ENCODE data around the gene KCNH1.
A peak's percentile ranks its signal among the peaks of the same experiment; 100 is the strongest.

Gene KCNH1

DNA sequence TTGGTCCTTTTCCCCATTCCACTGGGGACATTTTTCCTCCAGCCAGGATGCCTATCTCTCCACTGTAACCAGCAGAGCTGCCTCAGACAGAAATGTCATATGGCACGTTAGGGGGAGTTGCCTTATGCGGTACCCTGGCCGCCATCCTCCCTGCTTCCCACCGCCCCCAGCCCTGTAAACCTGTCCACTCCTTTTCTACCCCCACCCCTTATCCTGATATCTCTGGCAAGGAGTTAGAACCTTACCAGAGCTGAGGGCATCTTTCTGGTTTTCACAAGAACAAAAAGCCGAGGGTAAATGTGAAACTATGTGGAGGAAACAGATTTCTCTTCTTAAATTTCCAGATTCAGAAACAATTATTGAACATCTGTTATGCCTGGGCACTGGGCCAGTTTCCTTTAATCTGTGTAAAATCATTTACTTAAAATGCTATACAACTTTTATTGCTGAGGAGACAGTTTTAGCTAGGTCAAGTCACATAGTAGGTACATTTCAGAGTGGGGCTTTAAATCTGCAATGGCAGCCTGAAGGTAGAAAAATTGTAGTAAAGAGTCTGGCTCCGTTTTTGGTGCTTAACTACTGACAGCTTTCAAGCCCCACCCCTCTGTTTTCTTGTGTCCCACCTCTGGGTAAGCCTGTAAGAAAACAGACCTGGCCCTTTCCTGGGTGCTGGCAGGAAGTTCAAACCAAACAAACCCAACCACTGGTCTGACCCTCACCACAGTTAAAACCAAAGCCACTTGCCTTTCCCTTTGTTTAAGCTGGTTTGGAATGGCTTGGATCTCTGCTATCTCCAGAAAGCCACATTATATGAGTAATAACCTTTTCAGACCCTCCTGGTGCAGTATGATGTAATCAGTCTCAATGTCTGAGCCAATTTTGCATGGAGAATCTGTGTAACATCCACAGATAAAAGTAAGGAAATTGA is 486.3 kb downstream of the KCNH1 start:
- DNase-seq (ENCODE audit: low spot score), result no peak

GRCh38 chr1:210646258-210646616 is 487.7 kb downstream of the KCNH1 start:
- Histone ChIP-seq H3K9me3 (replicated peaks in 1 of 2; ENCODE audit: control insufficient read depth in 2 of 2, insufficient read depth in 1 of 2, low read depth in 1 of 2, low read length in 2 of 2) (no peaks in the 10 kb centered on the region), H3K18ac (ENCODE audit: low read length) (no peak overlapping the region), H3K27ac (replicated peaks; ENCODE audit: low read length) (no peak overlapping the region), H3K14ac (ENCODE audit: low read length) (no peak overlapping the region), H3K9ac (ENCODE audit: low read depth, low read length, poor library complexity) (no peak overlapping the region), H2AFZ (ENCODE audit: low read length) (peak overlapping the region; percentile 56), H3K27me3 (ENCODE audit: control insufficient read depth in 3 of 3, insufficient read depth in 3 of 3, low read depth in 1 of 3, low read length in 3 of 3) (no peaks in the 10 kb centered on the region), H3K79me1 (ENCODE audit: low read depth, low read length) (no peaks in the 10 kb centered on the region), H3K4me3 (ENCODE audit: low read length in 2 of 2) (no peak overlapping the region), H2BK12ac (ENCODE audit: low read length) (no peak overlapping the region), H4K8ac (ENCODE audit: low read depth, low read length) (no peak overlapping the region), H3K36me3 (replicated peaks in 1 of 2; ENCODE audit: control insufficient read depth in 2 of 2, insufficient read depth in 2 of 2, low read length in 2 of 2) (no peaks in the 10 kb centered on the region), H3K4me1 (ENCODE audit: control insufficient read depth in 2 of 2, insufficient read depth in 1 of 2, low read depth in 1 of 2, low read length in 2 of 2) (peaks cover 7 to 10% of the 10 kb centered on the region in 2 donors), H3K4me2 (ENCODE audit: insufficient read depth, low read length, poor library complexity, severe bottlenecking) (no peak overlapping the region), H3K23ac (ENCODE audit: low read depth, low read length, poor library complexity) (no peak overlapping the region), H2BK15ac (ENCODE audit: low read length) (no peak overlapping the region), H4K91ac (ENCODE audit: low read depth, low read length, poor library complexity) (no peak overlapping the region), H2AK5ac (ENCODE audit: low read depth, low read length) (no peak overlapping the region), H2BK120ac (ENCODE audit: low read depth, low read length) (no peak overlapping the region), H3K4ac (ENCODE audit: low read length) (no peak overlapping the region), H2BK5ac (ENCODE audit: low read length) (no peak overlapping the region)
- no CpG with 5 or more reads among the region's 2 CpGs for WGBS, 2 donors (ENCODE audit: extremely low coverage in 2 of 2, insufficient read length in 2 of 2, insufficient replicate concordance in 1 of 2)
- DNase-seq (ENCODE audit: low spot score), result peak; percentile 14

More for the DNA sequence above, 486.3 kb downstream of the KCNH1 start:
- H3K4me3 ChIP-seq (ENCODE audit: low read length in 2 of 2), result no peak overlapping the region
- no peak overlapping the region for H3K18ac ChIP-seq (ENCODE audit: low read length)
- H3K23ac ChIP-seq (ENCODE audit: low read depth, low read length, poor library complexity), result no peak overlapping the region
- H4K91ac ChIP-seq (ENCODE audit: low read depth, low read length, poor library complexity), result no peak overlapping the region
- no peak overlapping the region for H2AFZ ChIP-seq (ENCODE audit: low read length)
- H3K9me3 ChIP-seq (replicated peaks in 1 of 2; ENCODE audit: control insufficient read depth in 2 of 2, insufficient read depth in 1 of 2, low read depth in 1 of 2, low read length in 2 of 2), result no peaks in the 10 kb centered on the region
- WGBS, 2 donors (ENCODE audit: extremely low coverage in 2 of 2, insufficient read length in 2 of 2, insufficient replicate concordance in 1 of 2), result no CpG with 5 or more reads among the region's 6 CpGs
- H3K9ac ChIP-seq (ENCODE audit: low read depth, low read length, poor library complexity), result no peak overlapping the region
- H3K27ac ChIP-seq (replicated peaks; ENCODE audit: low read length), result no peak overlapping the region
- H3K36me3 ChIP-seq (replicated peaks in 1 of 2; ENCODE audit: control insufficient read depth in 2 of 2, insufficient read depth in 2 of 2, low read length in 2 of 2), result no peaks in the 10 kb centered on the region
- H3K79me1 ChIP-seq (ENCODE audit: low read depth, low read length), result no peaks in the 10 kb centered on the region
- peaks cover 7 to 8% of the 10 kb centered on the region in 2 donors for H3K4me1 ChIP-seq (ENCODE audit: control insufficient read depth in 2 of 2, insufficient read depth in 1 of 2, low read depth in 1 of 2, low read length in 2 of 2)
- no peak overlapping the region for H3K14ac ChIP-seq (ENCODE audit: low read length)
- H2BK120ac ChIP-seq (ENCODE audit: low read depth, low read length), result no peak overlapping the region
- no peak overlapping the region for H3K4ac ChIP-seq (ENCODE audit: low read length)
- H2BK5ac ChIP-seq (ENCODE audit: low read length), result no peak overlapping the region
- H3K27me3 ChIP-seq (ENCODE audit: control insufficient read depth in 3 of 3, insufficient read depth in 3 of 3, low read depth in 1 of 3, low read length in 3 of 3), result no peaks in the 10 kb centered on the region
- H2BK15ac ChIP-seq (ENCODE audit: low read length), result no peak overlapping the region
- H2AK5ac ChIP-seq (ENCODE audit: low read depth, low read length), result no peak overlapping the region
- H4K8ac ChIP-seq (ENCODE audit: low read depth, low read length), result no peak overlapping the region
- H3K4me2 ChIP-seq (ENCODE audit: insufficient read depth, low read length, poor library complexity, severe bottlenecking), result no peak overlapping the region
- H2BK12ac ChIP-seq (ENCODE audit: low read length), result no peak overlapping the region

DNA sequence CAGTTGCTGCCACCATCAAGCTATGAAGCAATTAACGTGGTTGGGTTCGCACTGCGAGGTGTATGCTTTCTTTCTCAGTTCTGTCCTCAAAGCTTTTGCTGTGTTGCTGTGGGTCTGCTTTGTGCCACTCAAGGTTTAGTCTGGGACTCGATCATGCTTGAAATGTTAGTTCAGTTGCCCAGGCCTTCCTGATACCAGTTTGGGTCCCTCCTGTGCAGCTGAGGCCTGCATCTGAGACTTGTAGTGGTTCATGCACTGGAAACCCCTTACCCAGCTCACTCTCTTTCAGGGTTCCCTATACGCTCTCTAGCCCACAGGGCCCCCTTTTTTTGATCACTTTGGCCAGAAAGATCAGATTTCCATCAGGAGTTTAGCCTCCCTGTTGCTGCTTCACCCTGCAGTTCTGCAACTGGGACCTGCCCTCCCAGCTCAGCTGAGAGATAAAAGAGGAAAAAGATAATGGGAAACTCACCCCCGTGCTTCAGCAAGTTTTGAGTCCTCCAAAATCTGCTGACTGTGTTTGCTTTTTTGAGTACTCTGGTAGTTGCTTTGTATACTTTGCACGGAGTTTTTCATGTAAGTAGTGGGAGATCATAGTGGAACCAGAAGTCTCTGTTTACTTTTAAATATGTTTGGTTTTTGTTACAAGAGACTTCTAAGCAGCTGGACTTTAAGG is 488.2 kb downstream of the KCNH1 start:
- Histone ChIP-seq H3K36me3 (replicated peaks in 1 of 2; ENCODE audit: control insufficient read depth in 2 of 2, insufficient read depth in 2 of 2, low read length in 2 of 2) (no peaks in the 10 kb centered on the region), H3K4me1 (ENCODE audit: control insufficient read depth in 2 of 2, insufficient read depth in 1 of 2, low read depth in 1 of 2, low read length in 2 of 2) (peaks cover 7 to 10% of the 10 kb centered on the region in 2 donors), H3K9ac (ENCODE audit: low read depth, low read length, poor library complexity) (no peak overlapping the region), H3K4ac (ENCODE audit: low read length) (no peak overlapping the region), H3K14ac (ENCODE audit: low read length) (peak overlapping the region; percentile 56), H3K4me3 (ENCODE audit: low read length in 2 of 2) (no peak overlapping the region), H3K79me1 (ENCODE audit: low read depth, low read length) (no peaks in the 10 kb centered on the region), H2BK5ac (ENCODE audit: low read length) (peak overlapping the region; percentile 26), H3K4me2 (ENCODE audit: insufficient read depth, low read length, poor library complexity, severe bottlenecking) (no peak overlapping the region), H4K91ac (ENCODE audit: low read depth, low read length, poor library complexity) (no peak overlapping the region), H2AK5ac (ENCODE audit: low read depth, low read length) (no peak overlapping the region), H2BK12ac (ENCODE audit: low read length) (no peak overlapping the region), H3K18ac (ENCODE audit: low read length) (peak overlapping the region; percentile 24), H3K9me3 (replicated peaks in 1 of 2; ENCODE audit: control insufficient read depth in 2 of 2, insufficient read depth in 1 of 2, low read depth in 1 of 2, low read length in 2 of 2) (no peaks in the 10 kb centered on the region), H2AFZ (ENCODE audit: low read length) (peak overlapping the region; percentile 56), H2BK120ac (ENCODE audit: low read depth, low read length) (no peak overlapping the region), H2BK15ac (ENCODE audit: low read length) (no peak overlapping the region), H3K27me3 (ENCODE audit: control insufficient read depth in 3 of 3, insufficient read depth in 3 of 3, low read depth in 1 of 3, low read length in 3 of 3) (no peaks in the 10 kb centered on the region), H4K8ac (ENCODE audit: low read depth, low read length) (no peak overlapping the region), H3K27ac (replicated peaks; ENCODE audit: low read length) (peak overlapping the region; percentile 71), H3K23ac (ENCODE audit: low read depth, low read length, poor library complexity) (no peak overlapping the region)
- WGBS, 2 donors (ENCODE audit: extremely low coverage in 2 of 2, insufficient read length in 2 of 2, insufficient replicate concordance in 1 of 2), result no CpG with 5 or more reads among the region's 7 CpGs
- DNase-seq (ENCODE audit: low spot score), result no peak

DNA sequence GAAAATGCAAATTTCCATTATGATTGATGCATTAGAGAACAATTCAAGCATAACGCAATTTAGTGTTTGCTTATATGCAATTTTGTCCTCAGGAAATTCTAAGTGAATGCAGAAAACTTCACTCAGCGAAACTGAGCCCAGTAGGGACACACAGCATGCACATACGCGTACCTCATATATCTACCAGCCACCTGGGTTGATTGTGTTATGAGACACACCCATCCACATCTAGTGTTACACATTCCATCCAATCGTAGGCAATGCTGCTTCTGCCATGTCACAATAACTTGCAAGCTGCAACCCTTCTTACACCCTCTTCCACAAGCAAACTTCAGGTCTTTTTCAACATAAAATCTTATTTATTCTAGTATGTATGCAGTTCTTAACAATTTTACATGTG is 492.4 kb downstream of the KCNH1 start:
- Histone ChIP-seq H2BK12ac (ENCODE audit: low read length) (no peak overlapping the region), H3K9me3 (replicated peaks in 1 of 2; ENCODE audit: control insufficient read depth in 2 of 2, insufficient read depth in 1 of 2, low read depth in 1 of 2, low read length in 2 of 2) (no peaks in the 10 kb centered on the region), H3K27me3 (ENCODE audit: control insufficient read depth in 3 of 3, insufficient read depth in 3 of 3, low read depth in 1 of 3, low read length in 3 of 3) (no peaks in the 10 kb centered on the region), H4K91ac (ENCODE audit: low read depth, low read length, poor library complexity) (no peak overlapping the region), H3K14ac (ENCODE audit: low read length) (no peak overlapping the region), H2BK120ac (ENCODE audit: low read depth, low read length) (no peak overlapping the region), H3K18ac (ENCODE audit: low read length) (no peak overlapping the region), H2AFZ (ENCODE audit: low read length) (no peak overlapping the region), H2BK5ac (ENCODE audit: low read length) (no peak overlapping the region), H3K4me1 (ENCODE audit: control insufficient read depth in 2 of 2, insufficient read depth in 1 of 2, low read depth in 1 of 2, low read length in 2 of 2) (peaks cover 7 to 8% of the 10 kb centered on the region in 2 donors), H4K8ac (ENCODE audit: low read depth, low read length) (no peak overlapping the region), H2BK15ac (ENCODE audit: low read length) (no peak overlapping the region), H2AK5ac (ENCODE audit: low read depth, low read length) (no peak overlapping the region), H3K79me1 (ENCODE audit: low read depth, low read length) (no peaks in the 10 kb centered on the region), H3K27ac (replicated peaks; ENCODE audit: low read length) (no peak overlapping the region), H3K4ac (ENCODE audit: low read length) (no peak overlapping the region), H3K23ac (ENCODE audit: low read depth, low read length, poor library complexity) (no peak overlapping the region), H3K9ac (ENCODE audit: low read depth, low read length, poor library complexity) (no peak overlapping the region), H3K4me3 (ENCODE audit: low read length in 2 of 2) (no peak overlapping the region), H3K4me2 (ENCODE audit: insufficient read depth, low read length, poor library complexity, severe bottlenecking) (no peak overlapping the region), H3K36me3 (replicated peaks in 1 of 2; ENCODE audit: control insufficient read depth in 2 of 2, insufficient read depth in 2 of 2, low read length in 2 of 2) (no peaks in the 10 kb centered on the region)
- WGBS, 2 donors (ENCODE audit: extremely low coverage in 2 of 2, insufficient read length in 2 of 2, insufficient replicate concordance in 1 of 2), result no CpG with 5 or more reads among the region's 5 CpGs
- DNase-seq (ENCODE audit: low spot score), result no peak

Data from neuronal stem cell (in vitro differentiated cells).